WERI-Rb-1 (cell line): ENCODE results near the gene DAAM2.
A peak's percentile ranks its signal among the peaks of the same experiment; 100 is the strongest.

Experiments
- DNase-seq: peaks from one replicate; pipeline ENCODE4 v3.0.0-alpha.2; 2020
- H3K27ac ChIP-seq: fragments of 250-450 bp; sonication (Bioruptor Pico); 2 replicates; pipeline ENCODE4 v1.5.1; 2020; ENCODE audit warnings: mild to moderate bottlenecking, moderate library complexity
- H3K27me3 ChIP-seq: fragments of 250-450 bp; sonication (Bioruptor Pico); 2 replicates; pipeline ENCODE4 v1.5.1; 2021; ENCODE audit warnings: mild to moderate bottlenecking, low read depth, moderate library complexity; ENCODE audit not compliant: insufficient read depth, severe bottlenecking
- H3K36me3 ChIP-seq: fragments of 250-450 bp; sonication (Bioruptor Pico); 2 replicates; pipeline ENCODE4 v1.5.1; 2020; ENCODE audit warnings: mild to moderate bottlenecking, moderate library complexity
- H3K4me3 ChIP-seq: 2 replicates; pipeline ENCODE4 v1.5.1; 2011; ENCODE audit warnings: low read depth, mild to moderate bottlenecking, control low read depth, low read length
- H3K9me3 ChIP-seq: fragments of 250-450 bp; sonication (Bioruptor Pico); 2 replicates; pipeline ENCODE4 v1.5.1; 2021; ENCODE audit warnings: mild to moderate bottlenecking, moderate library complexity; ENCODE audit not compliant: severe bottlenecking
- CTCF ChIP-seq: IDR thresholded peaks from 2 replicates; pipeline ENCODE4 v1.5.1; 2011; ENCODE audit warnings: low read depth, mild to moderate bottlenecking, control low read depth, inconsistent platforms, low read length

The DAAM2 gene

GRCh38 chr6:39791850-39792539 is at the start of gene DAAM2:
DAAM2 (plus strand) TSS chr6:39792376; CDS start chr6:39856303, 63,927 bp downstream.
- TF ChIP-seq CTCF: peak; percentile 32; the same call in 1 of the 2 replicates
- Histone ChIP-seq H3K4me3 (peak within 1 kb of the TSS; percentile 39), H3K27me3 (no peaks in the 10 kb centered on the region), H3K9me3 (no peaks in the 10 kb centered on the region), H3K36me3 (no peaks in the 10 kb centered on the region), H3K27ac (0 out of 2 replicates have a peak within 1 kb of the TSS, but pooled peaks have one; percentile 16)
- DNase-seq: peak; percentile 45

- H3K27me3 ChIP-seq: no peaks in the 10 kb centered on the region
- no peaks in the 10 kb centered on the region for H3K36me3 ChIP-seq
- no peak overlapping the region for H3K4me3 ChIP-seq
- no peaks in the 10 kb centered on the region for H3K9me3 ChIP-seq
- H3K27ac ChIP-seq: no peak overlapping the region
- no peak for TF ChIP-seq CTCF
- no peak for DNase-seq
These were observed 45.4 kb upstream of the DAAM2 start for GRCh38 chr6:39746795-39747194.

GRCh38 chr6:39752835-39753724 is 39.1 kb upstream of the DAAM2 start:
- H3K4me3 ChIP-seq: no peak overlapping the region
- no peak for TF ChIP-seq CTCF
- no peak overlapping the region for H3K27ac ChIP-seq
- no peak for DNase-seq
- no peaks in the 10 kb centered on the region for H3K9me3 ChIP-seq
- H3K36me3 ChIP-seq: no peaks in the 10 kb centered on the region
- no peaks in the 10 kb centered on the region for H3K27me3 ChIP-seq

- H3K27me3 ChIP-seq: no peaks in the 10 kb centered on the region
- no peak for DNase-seq
- no peaks in the 10 kb centered on the region for H3K36me3 ChIP-seq
- TF ChIP-seq CTCF: no peak
- no peak overlapping the region for H3K27ac ChIP-seq
- no peaks in the 10 kb centered on the region for H3K9me3 ChIP-seq
- H3K4me3 ChIP-seq: no peak overlapping the region
These were observed 38.5 kb upstream of the DAAM2 start for GRCh38 chr6:39753725-39754045.

GRCh38 chr6:39754514-39755115 is 37.6 kb upstream of the DAAM2 start:
- Histone ChIP-seq H3K4me3 (no peak overlapping the region), H3K27ac (no peak overlapping the region), H3K27me3 (no peaks in the 10 kb centered on the region), H3K9me3 (no peaks in the 10 kb centered on the region), H3K36me3 (no peaks in the 10 kb centered on the region)
- DNase-seq: no peak
- no peak for TF ChIP-seq CTCF
